Tibial nerve (tissue), 4 donors: ENCODE data around the gene MTMR3.

Source experiments
- EP300 ChIP-seq, 2 donors: sonication (generic); formaldehyde crosslinking; IDR thresholded peaks; one replicate each; pipeline ENCODE4 v1.6.1; 2017; ENCODE audit warnings: antibody characterized with exemption in 2 of 2, mild to moderate bottlenecking in 1 of 2
- TF ChIP-seq, protein P1 (sequence below), 5 experiments: fragments of 200-600 bp in 3 of 5; fragments of 450-650 bp in 2 of 5; sonication (generic) in 3 of 5; IDR thresholded peaks; one replicate each; pipeline ENCODE4 v1.5.1; 2016 to 2019; ENCODE audit warnings: antibody characterized with exemption in 5 of 5, mild to moderate bottlenecking in 3 of 5, moderate library complexity in 2 of 5

DNA sequence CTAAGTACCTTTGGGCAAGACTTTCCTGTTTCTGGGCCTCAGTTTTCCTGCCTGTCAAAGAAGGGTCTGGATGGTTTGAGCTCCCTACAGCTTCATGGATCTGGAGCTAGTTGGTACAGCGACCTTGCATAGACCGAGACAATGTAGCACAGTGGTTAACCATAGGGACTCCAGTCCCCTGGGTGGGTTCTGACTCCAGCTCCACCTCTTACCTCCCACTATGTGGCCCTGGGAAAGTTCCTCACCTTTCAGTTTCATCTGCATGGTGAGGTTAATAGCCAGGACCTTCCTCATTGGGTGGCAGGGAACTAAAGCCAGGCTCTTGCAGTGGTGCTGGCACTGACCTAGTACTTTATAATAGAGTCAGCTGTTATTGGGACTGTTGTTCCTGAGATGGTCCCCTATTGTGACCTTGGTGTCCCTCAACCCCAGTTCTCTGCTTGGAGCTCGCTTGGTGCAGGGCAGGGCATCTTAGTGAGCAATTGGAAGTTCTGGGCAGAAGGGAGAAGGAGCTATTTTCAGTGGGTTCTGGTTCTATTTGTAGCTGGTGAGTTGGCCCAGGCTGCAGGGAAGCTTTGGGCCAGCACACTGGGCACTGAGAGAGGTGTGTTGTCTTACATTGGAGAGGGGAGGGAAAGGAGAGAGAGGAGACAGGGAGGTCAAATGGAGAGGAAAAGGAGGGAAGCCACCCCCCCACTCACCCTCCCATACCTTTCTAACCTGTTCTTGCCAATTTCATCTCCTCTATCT lies 10.7 kb upstream of the MTMR3 start:
- TF ChIP-seq, protein P1, sequence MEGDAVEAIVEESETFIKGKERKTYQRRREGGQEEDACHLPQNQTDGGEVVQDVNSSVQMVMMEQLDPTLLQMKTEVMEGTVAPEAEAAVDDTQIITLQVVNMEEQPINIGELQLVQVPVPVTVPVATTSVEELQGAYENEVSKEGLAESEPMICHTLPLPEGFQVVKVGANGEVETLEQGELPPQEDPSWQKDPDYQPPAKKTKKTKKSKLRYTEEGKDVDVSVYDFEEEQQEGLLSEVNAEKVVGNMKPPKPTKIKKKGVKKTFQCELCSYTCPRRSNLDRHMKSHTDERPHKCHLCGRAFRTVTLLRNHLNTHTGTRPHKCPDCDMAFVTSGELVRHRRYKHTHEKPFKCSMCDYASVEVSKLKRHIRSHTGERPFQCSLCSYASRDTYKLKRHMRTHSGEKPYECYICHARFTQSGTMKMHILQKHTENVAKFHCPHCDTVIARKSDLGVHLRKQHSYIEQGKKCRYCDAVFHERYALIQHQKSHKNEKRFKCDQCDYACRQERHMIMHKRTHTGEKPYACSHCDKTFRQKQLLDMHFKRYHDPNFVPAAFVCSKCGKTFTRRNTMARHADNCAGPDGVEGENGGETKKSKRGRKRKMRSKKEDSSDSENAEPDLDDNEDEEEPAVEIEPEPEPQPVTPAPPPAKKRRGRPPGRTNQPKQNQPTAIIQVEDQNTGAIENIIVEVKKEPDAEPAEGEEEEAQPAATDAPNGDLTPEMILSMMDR (IDR thresholded peaks at IDR 0.05) = no peak
- no peak for TF ChIP-seq EP300 (IDR thresholded peaks at IDR 0.05)
